ENCODE measurements around the gene RPS26. TPM values are rescaled to one million over a fixed set of nuclear protein-coding genes. Genes with fewer than 3 reads are reported as not detected.

The RPS26 gene
- total and polyA plus RNA-seq, 2 of the 13 experiments (the other 11 are each of a cell fraction or from before 2014, with no cell fraction given) = 150 to 421 TPM

GRCh38 chr12:56080556-56081138, 38.9 kb downstream of the RPS26 start (continued):
- no peak for TF ChIP-seq BRD4 (CRISPR knock-in tag; IDR thresholded peaks at IDR 0.05)
- peak; percentile 66; the same call in 1 of the 2 replicates for TF ChIP-seq ZNF281 (CRISPR knock-in tag; IDR thresholded peaks at IDR 0.05; ENCODE audit: borderline replicate concordance)
- no peak for TF ChIP-seq DNMT3B (CRISPR knock-in tag; conservative IDR thresholded peaks at IDR 0.05)
- TF ChIP-seq RORA (CRISPR knock-in tag; IDR thresholded peaks at IDR 0.05) = no peak
- TF ChIP-seq ZFP41 (CRISPR knock-in tag; IDR thresholded peaks at IDR 0.05; ENCODE audit: borderline replicate concordance) = no peak
- TF ChIP-seq ZNF614 (CRISPR knock-in tag; IDR thresholded peaks at IDR 0.05; ENCODE audit: borderline replicate concordance) = no peak
- TF ChIP-seq FOXO1 (CRISPR knock-in tag; IDR thresholded peaks at IDR 0.05) = peak; percentile 83
- TF ChIP-seq KDM4B (CRISPR knock-in tag; IDR thresholded peaks at IDR 0.05) = peak; percentile 95
- no peak for TF ChIP-seq NKX3-1 (CRISPR knock-in tag; IDR thresholded peaks at IDR 0.05)
- TF ChIP-seq ZFP82 (CRISPR knock-in tag; IDR thresholded peaks at IDR 0.05; ENCODE audit: borderline replicate concordance) = no peak
- no peak for TF ChIP-seq ZNF766 (CRISPR knock-in tag; IDR thresholded peaks at IDR 0.05; ENCODE audit: borderline replicate concordance)
- no peak for TF ChIP-seq ZNF660 (CRISPR knock-in tag; IDR thresholded peaks at IDR 0.05; ENCODE audit: borderline replicate concordance, low read depth)
- TF ChIP-seq HOXA3 (CRISPR knock-in tag; IDR thresholded peaks at IDR 0.05) = peak; percentile 57; the same call in 1 of the 2 replicates
- no peak for TF ChIP-seq HOMEZ (CRISPR knock-in tag; IDR thresholded peaks at IDR 0.05; ENCODE audit: low read depth)
- TF ChIP-seq ZNF607 (CRISPR knock-in tag; IDR thresholded peaks at IDR 0.05; ENCODE audit: borderline replicate concordance) = no peak
- no peak for TF ChIP-seq ZFP37 (CRISPR knock-in tag; IDR thresholded peaks at IDR 0.05; ENCODE audit: borderline replicate concordance)
- peak; percentile 62; the same call in 1 of the 2 replicates for TF ChIP-seq FOXJ3 (CRISPR knock-in tag; IDR thresholded peaks at IDR 0.05; ENCODE audit: borderline replicate concordance)
- TF ChIP-seq ZNF788 (CRISPR knock-in tag; IDR thresholded peaks at IDR 0.05; ENCODE audit: borderline replicate concordance) = peak; percentile 32; the same call in 1 of the 2 replicates
- no peak for TF ChIP-seq PAX8 (CRISPR knock-in tag; IDR thresholded peaks at IDR 0.05; ENCODE audit: borderline replicate concordance)
- peak; percentile 55 for TF ChIP-seq ZNF331 (CRISPR knock-in tag; IDR thresholded peaks at IDR 0.05)
- TF ChIP-seq NR0B2 (CRISPR knock-in tag; IDR thresholded peaks at IDR 0.05) = no peak
- no peak for TF ChIP-seq ZNF598 (CRISPR knock-in tag; IDR thresholded peaks at IDR 0.05; ENCODE audit: borderline replicate concordance)
- no peak for TF ChIP-seq ZNF576 (CRISPR knock-in tag; IDR thresholded peaks at IDR 0.05)
- peak; percentile 82 for TF ChIP-seq CREM (IDR thresholded peaks at IDR 0.05)
- no peak for TF ChIP-seq CREM (CRISPR knock-in tag; IDR thresholded peaks at IDR 0.05)
- no peak for TF ChIP-seq SP1 (IDR thresholded peaks at IDR 0.05)
- TF ChIP-seq SP1 (CRISPR knock-in tag; IDR thresholded peaks at IDR 0.05) = no peak
